ENCODE results near the gene LMF1. TPM values are rescaled to one million over a fixed set of nuclear protein-coding genes. Genes with fewer than 3 reads are reported as not detected.

Gene LMF1
- total and polyA plus RNA-seq, 2 of the 13 experiments (the other 11 are each of a cell fraction or from before 2014, with no cell fraction given): 6.8 to 8.5 TPM

DNA sequence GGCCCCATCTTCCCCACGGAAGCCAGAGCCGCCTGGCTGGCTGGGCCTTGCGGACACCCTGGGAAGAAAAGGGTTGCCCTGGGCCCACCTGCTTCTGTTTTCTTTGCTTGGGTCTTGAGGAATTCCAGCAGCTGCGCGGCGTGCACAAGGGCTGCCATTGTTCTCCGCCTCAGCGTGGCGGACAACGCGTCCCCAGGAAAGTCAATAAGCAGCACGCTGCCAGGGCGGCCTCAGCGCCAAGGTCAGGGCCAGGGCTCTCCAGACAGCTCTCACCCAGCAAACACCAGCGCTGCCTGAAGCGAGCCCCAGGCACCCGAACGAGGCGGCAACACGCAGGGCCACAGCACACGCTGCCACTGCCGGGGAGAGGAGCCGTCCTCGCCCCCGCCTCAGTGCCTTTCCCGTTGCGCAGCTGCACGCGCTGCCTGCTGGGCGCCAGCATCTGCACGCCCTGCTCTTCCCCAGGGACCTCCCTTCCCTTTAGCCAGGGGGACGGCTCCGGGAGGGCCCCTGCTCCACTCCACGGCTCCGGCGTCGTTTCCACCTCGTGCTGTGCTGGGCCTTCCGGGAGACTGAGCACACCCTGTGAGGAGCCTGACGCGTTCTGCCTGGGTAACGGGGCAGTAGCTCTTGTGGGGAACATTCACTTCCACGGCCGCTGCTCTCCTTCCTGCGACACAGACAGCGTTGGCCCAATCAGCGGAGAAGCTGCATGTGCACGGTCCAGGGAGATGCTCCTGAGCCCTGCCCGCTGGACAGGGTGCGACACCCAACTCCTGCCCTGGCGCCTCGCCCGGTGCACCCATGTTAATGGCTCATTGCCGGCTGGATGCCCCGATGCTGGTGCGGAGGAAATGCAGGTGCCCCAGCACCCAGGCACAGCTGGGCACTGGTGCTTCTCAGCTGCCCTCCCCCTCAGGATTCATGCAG is 57.8 kb downstream of the LMF1 start (continued):
- TF ChIP-seq, protein P1, sequence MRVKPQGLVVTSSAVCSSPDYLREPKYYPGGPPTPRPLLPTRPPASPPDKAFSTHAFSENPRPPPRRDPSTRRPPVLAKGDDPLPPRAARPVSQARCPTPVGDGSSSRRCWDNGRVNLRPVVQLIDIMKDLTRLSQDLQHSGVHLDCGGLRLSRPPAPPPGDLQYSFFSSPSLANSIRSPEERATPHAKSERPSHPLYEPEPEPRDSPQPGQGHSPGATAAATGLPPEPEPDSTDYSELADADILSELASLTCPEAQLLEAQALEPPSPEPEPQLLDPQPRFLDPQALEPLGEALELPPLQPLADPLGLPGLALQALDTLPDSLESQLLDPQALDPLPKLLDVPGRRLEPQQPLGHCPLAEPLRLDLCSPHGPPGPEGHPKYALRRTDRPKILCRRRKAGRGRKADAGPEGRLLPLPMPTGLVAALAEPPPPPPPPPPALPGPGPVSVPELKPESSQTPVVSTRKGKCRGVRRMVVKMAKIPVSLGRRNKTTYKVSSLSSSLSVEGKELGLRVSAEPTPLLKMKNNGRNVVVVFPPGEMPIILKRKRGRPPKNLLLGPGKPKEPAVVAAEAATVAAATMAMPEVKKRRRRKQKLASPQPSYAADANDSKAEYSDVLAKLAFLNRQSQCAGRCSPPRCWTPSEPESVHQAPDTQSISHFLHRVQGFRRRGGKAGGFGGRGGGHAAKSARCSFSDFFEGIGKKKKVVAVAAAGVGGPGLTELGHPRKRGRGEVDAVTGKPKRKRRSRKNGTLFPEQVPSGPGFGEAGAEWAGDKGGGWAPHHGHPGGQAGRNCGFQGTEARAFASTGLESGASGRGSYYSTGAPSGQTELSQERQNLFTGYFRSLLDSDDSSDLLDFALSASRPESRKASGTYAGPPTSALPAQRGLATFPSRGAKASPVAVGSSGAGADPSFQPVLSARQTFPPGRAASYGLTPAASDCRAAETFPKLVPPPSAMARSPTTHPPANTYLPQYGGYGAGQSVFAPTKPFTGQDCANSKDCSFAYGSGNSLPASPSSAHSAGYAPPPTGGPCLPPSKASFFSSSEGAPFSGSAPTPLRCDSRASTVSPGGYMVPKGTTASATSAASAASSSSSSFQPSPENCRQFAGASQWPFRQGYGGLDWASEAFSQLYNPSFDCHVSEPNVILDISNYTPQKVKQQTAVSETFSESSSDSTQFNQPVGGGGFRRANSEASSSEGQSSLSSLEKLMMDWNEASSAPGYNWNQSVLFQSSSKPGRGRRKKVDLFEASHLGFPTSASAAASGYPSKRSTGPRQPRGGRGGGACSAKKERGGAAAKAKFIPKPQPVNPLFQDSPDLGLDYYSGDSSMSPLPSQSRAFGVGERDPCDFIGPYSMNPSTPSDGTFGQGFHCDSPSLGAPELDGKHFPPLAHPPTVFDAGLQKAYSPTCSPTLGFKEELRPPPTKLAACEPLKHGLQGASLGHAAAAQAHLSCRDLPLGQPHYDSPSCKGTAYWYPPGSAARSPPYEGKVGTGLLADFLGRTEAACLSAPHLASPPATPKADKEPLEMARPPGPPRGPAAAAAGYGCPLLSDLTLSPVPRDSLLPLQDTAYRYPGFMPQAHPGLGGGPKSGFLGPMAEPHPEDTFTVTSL (CRISPR knock-in tag; IDR thresholded peaks at IDR 0.05; ENCODE audit: borderline replicate concordance): peak; percentile 58; the same call in 1 of the 2 replicates
- TF ChIP-seq ZNF777 (CRISPR knock-in tag; IDR thresholded peaks at IDR 0.05): peak; percentile 51
- peak; percentile 47; the same call in 1 of the 2 replicates for TF ChIP-seq ZNF331 (CRISPR knock-in tag; IDR thresholded peaks at IDR 0.05)
- TF ChIP-seq, protein P2, sequence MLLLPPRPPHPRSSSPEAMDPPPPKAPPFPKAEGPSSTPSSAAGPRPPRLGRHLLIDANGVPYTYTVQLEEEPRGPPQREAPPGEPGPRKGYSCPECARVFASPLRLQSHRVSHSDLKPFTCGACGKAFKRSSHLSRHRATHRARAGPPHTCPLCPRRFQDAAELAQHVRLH (CRISPR knock-in tag; IDR thresholded peaks at IDR 0.05; ENCODE audit: borderline replicate concordance, low read depth): peak; percentile 77; the same call in 1 of the 2 replicates
- TF ChIP-seq HES4 (CRISPR knock-in tag; IDR thresholded peaks at IDR 0.05; ENCODE audit: borderline replicate concordance): no peak
- TF ChIP-seq SP140L (CRISPR knock-in tag; IDR thresholded peaks at IDR 0.05; ENCODE audit: borderline replicate concordance): no peak; the same call in 1 of the 2 replicates
- TF ChIP-seq AFF4 (CRISPR knock-in tag; IDR thresholded peaks at IDR 0.05): no peak
- TF ChIP-seq SRY (CRISPR knock-in tag; IDR thresholded peaks at IDR 0.05): no peak
- TF ChIP-seq HNRNPH1 (optimal IDR thresholded peaks at IDR 0.05; ENCODE audit: low read depth, low read length): no peak
- peak; percentile 100 for TF ChIP-seq ZNF563 (CRISPR knock-in tag; IDR thresholded peaks at IDR 0.05)
- no peak for TF ChIP-seq IRF1 (CRISPR knock-in tag; IDR thresholded peaks at IDR 0.05; ENCODE audit: low read depth)
- no peak for TF ChIP-seq ZFP82 (CRISPR knock-in tag; IDR thresholded peaks at IDR 0.05; ENCODE audit: borderline replicate concordance)
- TF ChIP-seq ZNF724P (CRISPR knock-in tag; IDR thresholded peaks at IDR 0.05; ENCODE audit: borderline replicate concordance): no peak; the same call in 1 of the 2 replicates
- peak; percentile 63; the same call in 1 of the 2 replicates for TF ChIP-seq TRAFD1 (CRISPR knock-in tag; IDR thresholded peaks at IDR 0.05; ENCODE audit: borderline replicate concordance)
- no peak for TF ChIP-seq ZNF136 (CRISPR knock-in tag; IDR thresholded peaks at IDR 0.05; ENCODE audit: low read depth)

Measured in HepG2 (cell line).